ENCODE measurements around the gene SS18L1.

The SS18L1 gene

DNA sequence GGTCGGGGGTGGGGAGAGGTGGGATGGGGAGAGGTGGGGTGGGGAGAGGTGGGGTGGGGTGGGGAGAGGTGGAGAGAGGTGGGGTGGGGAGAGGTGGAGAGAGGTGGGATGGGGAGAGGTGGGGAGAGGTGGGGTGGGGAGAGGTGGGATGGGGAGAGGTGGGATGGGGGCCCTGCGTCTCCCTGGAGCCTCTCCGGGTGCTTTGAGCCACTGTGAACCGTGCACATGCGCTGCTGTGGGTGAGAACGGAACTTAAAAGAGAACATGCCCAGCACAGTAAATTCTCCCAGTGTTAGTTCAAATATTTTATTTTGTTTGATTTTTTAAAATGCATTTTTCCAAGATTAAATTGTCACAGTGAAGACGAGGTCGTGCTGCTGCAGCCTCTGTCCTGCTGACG, 16.7 kb downstream of the SS18L1 start:
- H4K20me1 ChIP-seq (ENCODE audit: insufficient read depth), result no peaks in the 10 kb centered on the region
- no peak overlapping the region for H3K27ac ChIP-seq
- no peak overlapping the region for H3K4me3 ChIP-seq (IDR thresholded peaks at IDR 0.05; ENCODE audit: insufficient read depth, low read depth, low read length)
- H3K4me2 ChIP-seq, result no peak overlapping the region
- H3K36me3 ChIP-seq (ENCODE audit: insufficient read depth), result no peaks in the 10 kb centered on the region
- H3K79me2 ChIP-seq (ENCODE audit: insufficient read depth, low read depth), result no peaks in the 10 kb centered on the region; the same call in 1 of the 2 replicates
- no peaks in the 10 kb centered on the region for H3K4me1 ChIP-seq (ENCODE audit: low read depth, poor library complexity, severe bottlenecking)
- no peak overlapping the region for H2AFZ ChIP-seq (ENCODE audit: low read depth)
- TF ChIP-seq, protein P1, sequence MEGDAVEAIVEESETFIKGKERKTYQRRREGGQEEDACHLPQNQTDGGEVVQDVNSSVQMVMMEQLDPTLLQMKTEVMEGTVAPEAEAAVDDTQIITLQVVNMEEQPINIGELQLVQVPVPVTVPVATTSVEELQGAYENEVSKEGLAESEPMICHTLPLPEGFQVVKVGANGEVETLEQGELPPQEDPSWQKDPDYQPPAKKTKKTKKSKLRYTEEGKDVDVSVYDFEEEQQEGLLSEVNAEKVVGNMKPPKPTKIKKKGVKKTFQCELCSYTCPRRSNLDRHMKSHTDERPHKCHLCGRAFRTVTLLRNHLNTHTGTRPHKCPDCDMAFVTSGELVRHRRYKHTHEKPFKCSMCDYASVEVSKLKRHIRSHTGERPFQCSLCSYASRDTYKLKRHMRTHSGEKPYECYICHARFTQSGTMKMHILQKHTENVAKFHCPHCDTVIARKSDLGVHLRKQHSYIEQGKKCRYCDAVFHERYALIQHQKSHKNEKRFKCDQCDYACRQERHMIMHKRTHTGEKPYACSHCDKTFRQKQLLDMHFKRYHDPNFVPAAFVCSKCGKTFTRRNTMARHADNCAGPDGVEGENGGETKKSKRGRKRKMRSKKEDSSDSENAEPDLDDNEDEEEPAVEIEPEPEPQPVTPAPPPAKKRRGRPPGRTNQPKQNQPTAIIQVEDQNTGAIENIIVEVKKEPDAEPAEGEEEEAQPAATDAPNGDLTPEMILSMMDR (conservative IDR thresholded peaks at IDR 0.05; ENCODE audit: low read depth, low read length), result no peak
- no peaks in the 10 kb centered on the region for H3K27me3 ChIP-seq (ENCODE audit: insufficient read depth, low read depth)
- no peak overlapping the region for H3K9ac ChIP-seq

DNA sequence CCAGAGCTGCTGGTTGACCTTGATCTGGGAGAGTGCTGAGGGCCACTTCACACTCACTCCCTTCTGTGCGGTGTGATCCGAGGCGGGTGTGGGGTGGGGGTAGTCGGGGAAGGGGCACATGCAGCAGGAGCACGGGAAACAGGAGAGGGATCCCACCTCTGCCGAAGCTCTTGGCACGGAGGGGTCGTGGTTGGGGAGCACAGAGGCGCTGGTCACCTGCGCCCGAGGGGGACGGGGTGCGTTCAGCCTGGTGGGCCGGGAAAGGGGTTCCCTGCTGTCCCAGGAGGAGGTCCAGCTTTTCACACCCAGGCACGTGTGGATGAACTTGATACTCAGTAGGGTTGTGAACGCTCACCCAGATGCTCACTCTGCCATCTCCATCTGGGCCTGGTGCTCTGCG, 17.3 kb downstream of the SS18L1 start:
- TF ChIP-seq, protein P1 (conservative IDR thresholded peaks at IDR 0.05; ENCODE audit: low read depth, low read length), result no peak
- H3K27ac ChIP-seq, result no peak overlapping the region

GRCh38 chr20:62161347-62161746, 17.8 kb downstream of the SS18L1 start:
- Histone ChIP-seq H3K4me1 (ENCODE audit: low read depth, poor library complexity, severe bottlenecking) (no peaks in the 10 kb centered on the region), H4K20me1 (ENCODE audit: insufficient read depth) (no peaks in the 10 kb centered on the region), H3K4me3 (IDR thresholded peaks at IDR 0.05; ENCODE audit: insufficient read depth, low read depth, low read length) (no peak overlapping the region), H3K27ac (no peak overlapping the region), H3K36me3 (ENCODE audit: insufficient read depth) (no peaks in the 10 kb centered on the region), H3K9ac (no peak overlapping the region), H3K4me2 (no peak overlapping the region), H3K79me2 (ENCODE audit: insufficient read depth, low read depth) (no peaks in the 10 kb centered on the region; the same call in 1 of the 2 replicates), H2AFZ (ENCODE audit: low read depth) (no peak overlapping the region), H3K27me3 (ENCODE audit: insufficient read depth, low read depth) (no peaks in the 10 kb centered on the region)
- TF ChIP-seq, protein P1 (conservative IDR thresholded peaks at IDR 0.05; ENCODE audit: low read depth, low read length), result no peak

More for the DNA sequence above, 17.3 kb downstream of the SS18L1 start:
- no peak overlapping the region for H3K4me2 ChIP-seq
- no peak overlapping the region for H3K4me3 ChIP-seq (IDR thresholded peaks at IDR 0.05; ENCODE audit: insufficient read depth, low read depth, low read length)
- H3K9ac ChIP-seq, result no peak overlapping the region
- no peaks in the 10 kb centered on the region for H3K36me3 ChIP-seq (ENCODE audit: insufficient read depth)
- no peak overlapping the region for H2AFZ ChIP-seq (ENCODE audit: low read depth)
- no peaks in the 10 kb centered on the region for H3K27me3 ChIP-seq (ENCODE audit: insufficient read depth, low read depth)
- no peaks in the 10 kb centered on the region for H4K20me1 ChIP-seq (ENCODE audit: insufficient read depth)
- H3K4me1 ChIP-seq (ENCODE audit: low read depth, poor library complexity, severe bottlenecking), result no peaks in the 10 kb centered on the region
- H3K79me2 ChIP-seq (ENCODE audit: insufficient read depth, low read depth), result no peaks in the 10 kb centered on the region; the same call in 1 of the 2 replicates

- Histone ChIP-seq H4K20me1 (ENCODE audit: insufficient read depth) (no peaks in the 10 kb centered on the region), H3K27me3 (ENCODE audit: insufficient read depth, low read depth) (no peaks in the 10 kb centered on the region), H2AFZ (ENCODE audit: low read depth) (no peak overlapping the region), H3K4me2 (no peak overlapping the region), H3K27ac (no peak overlapping the region), H3K4me1 (ENCODE audit: low read depth, poor library complexity, severe bottlenecking) (no peaks in the 10 kb centered on the region), H3K4me3 (IDR thresholded peaks at IDR 0.05; ENCODE audit: insufficient read depth, low read depth, low read length) (no peak overlapping the region), H3K9ac (no peak overlapping the region), H3K36me3 (ENCODE audit: insufficient read depth) (no peaks in the 10 kb centered on the region), H3K79me2 (ENCODE audit: insufficient read depth, low read depth) (no peaks in the 10 kb centered on the region; the same call in 1 of the 2 replicates)
- TF ChIP-seq, protein P1 (conservative IDR thresholded peaks at IDR 0.05; ENCODE audit: low read depth, low read length), result no peak
Measured at GRCh38 chr20:62162765-62163484, 19.4 kb downstream of the SS18L1 start.

Measured in KMS-11 (cell line).